KMS-11 (cell line): ENCODE data around the gene BMP4.

Experiments
- H2AFZ ChIP-seq: fragments of 200-600 bp; sonication (generic); 2 replicates; pipeline ENCODE4 v1.6.1; 2016; ENCODE audit warnings: antibody characterized with exemption, mixed run types, low read depth
- H3K27ac ChIP-seq: fragments of 200-600 bp; sonication (generic); 2 replicates; pipeline ENCODE4 v1.6.1; 2016; ENCODE audit warnings: mild to moderate bottlenecking, mixed run types
- H3K27me3 ChIP-seq: fragments of 200-600 bp; sonication (generic); 2 replicates; pipeline ENCODE4 v1.6.1; 2017; ENCODE audit warnings: mild to moderate bottlenecking, low read depth, mixed run types, moderate library complexity; ENCODE audit not compliant: insufficient read depth
- H3K36me3 ChIP-seq: fragments of 200-600 bp; sonication (generic); 2 replicates; pipeline ENCODE4 v1.6.1; 2017; ENCODE audit warnings: mild to moderate bottlenecking, mixed run types; ENCODE audit not compliant: insufficient read depth
- H3K4me1 ChIP-seq: fragments of 200-600 bp; sonication (generic); 2 replicates; pipeline ENCODE4 v1.6.1; 2016; ENCODE audit warnings: mild to moderate bottlenecking, low read depth, mixed run types; ENCODE audit not compliant: poor library complexity, severe bottlenecking
- H3K4me2 ChIP-seq: fragments of 200-600 bp; sonication (generic); 2 replicates; pipeline ENCODE4 v1.7.0; 2016; ENCODE audit warnings: mild to moderate bottlenecking, mixed run types
- H3K4me3 ChIP-seq: fragments of 200-600 bp; sonication (generic); IDR thresholded peaks from 2 replicates; pipeline ENCODE4 v1.6.1; 2017; ENCODE audit warnings: low read depth, low read length, mixed read lengths; ENCODE audit not compliant: insufficient read depth
- H3K79me2 ChIP-seq: fragments of 200-600 bp; sonication (generic); 2 replicates; pipeline ENCODE4 v1.6.1; 2016; ENCODE audit warnings: low read depth, mixed run types; ENCODE audit not compliant: insufficient read depth
- H3K9ac ChIP-seq: fragments of 200-600 bp; sonication (generic); 2 replicates; pipeline ENCODE4 v1.6.1; 2016; ENCODE audit warnings: mild to moderate bottlenecking, mixed run types
- H4K20me1 ChIP-seq: fragments of 200-600 bp; sonication (generic); 2 replicates; pipeline ENCODE4 v1.6.1; 2016; ENCODE audit warnings: mild to moderate bottlenecking, mixed run types; ENCODE audit not compliant: insufficient read depth
- TF ChIP-seq, protein P1 (sequence below): fragments of 200-600 bp; sonication (generic); conservative IDR thresholded peaks from 2 replicates; pipeline ENCODE4 v1.6.1; 2017; ENCODE audit warnings: low read depth, mild to moderate bottlenecking, antibody characterized with exemption, low read length, moderate library complexity, mixed read lengths

The BMP4 gene

DNA sequence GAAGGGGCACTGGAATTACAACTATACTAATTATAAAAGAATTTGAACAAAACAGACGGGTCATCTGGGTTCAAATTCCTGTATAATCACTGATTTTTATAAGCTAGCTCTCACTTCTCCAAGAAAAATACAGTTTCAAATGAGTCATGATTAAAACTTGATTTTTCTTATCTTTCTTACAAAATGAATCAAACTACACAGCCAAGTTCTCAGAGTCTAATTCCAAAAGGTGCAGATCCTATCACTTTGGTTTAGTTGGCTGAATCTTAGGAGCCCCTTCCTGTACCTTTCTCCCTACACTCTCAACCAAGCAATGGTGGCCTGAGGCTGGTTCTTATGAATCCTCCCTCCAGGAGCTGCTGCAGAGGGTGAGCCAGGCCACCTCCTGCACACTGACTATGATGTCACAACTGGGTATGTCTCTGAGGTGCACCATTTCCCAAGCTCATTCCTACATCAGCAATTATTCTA, 43.8 kb upstream of the BMP4 start:
- no peaks in the 10 kb centered on the region for H3K36me3 ChIP-seq
- no peaks in the 10 kb centered on the region for H3K4me1 ChIP-seq
- no peaks in the 10 kb centered on the region for H3K27me3 ChIP-seq
- H3K9ac ChIP-seq = no peak overlapping the region
- TF ChIP-seq, protein P1, sequence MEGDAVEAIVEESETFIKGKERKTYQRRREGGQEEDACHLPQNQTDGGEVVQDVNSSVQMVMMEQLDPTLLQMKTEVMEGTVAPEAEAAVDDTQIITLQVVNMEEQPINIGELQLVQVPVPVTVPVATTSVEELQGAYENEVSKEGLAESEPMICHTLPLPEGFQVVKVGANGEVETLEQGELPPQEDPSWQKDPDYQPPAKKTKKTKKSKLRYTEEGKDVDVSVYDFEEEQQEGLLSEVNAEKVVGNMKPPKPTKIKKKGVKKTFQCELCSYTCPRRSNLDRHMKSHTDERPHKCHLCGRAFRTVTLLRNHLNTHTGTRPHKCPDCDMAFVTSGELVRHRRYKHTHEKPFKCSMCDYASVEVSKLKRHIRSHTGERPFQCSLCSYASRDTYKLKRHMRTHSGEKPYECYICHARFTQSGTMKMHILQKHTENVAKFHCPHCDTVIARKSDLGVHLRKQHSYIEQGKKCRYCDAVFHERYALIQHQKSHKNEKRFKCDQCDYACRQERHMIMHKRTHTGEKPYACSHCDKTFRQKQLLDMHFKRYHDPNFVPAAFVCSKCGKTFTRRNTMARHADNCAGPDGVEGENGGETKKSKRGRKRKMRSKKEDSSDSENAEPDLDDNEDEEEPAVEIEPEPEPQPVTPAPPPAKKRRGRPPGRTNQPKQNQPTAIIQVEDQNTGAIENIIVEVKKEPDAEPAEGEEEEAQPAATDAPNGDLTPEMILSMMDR = no peak
- no peaks in the 10 kb centered on the region for H4K20me1 ChIP-seq
- no peak overlapping the region for H2AFZ ChIP-seq
- H3K4me2 ChIP-seq = no peak overlapping the region
- H3K27ac ChIP-seq = no peak overlapping the region
- no peaks in the 10 kb centered on the region for H3K79me2 ChIP-seq
- no peak overlapping the region for H3K4me3 ChIP-seq

DNA sequence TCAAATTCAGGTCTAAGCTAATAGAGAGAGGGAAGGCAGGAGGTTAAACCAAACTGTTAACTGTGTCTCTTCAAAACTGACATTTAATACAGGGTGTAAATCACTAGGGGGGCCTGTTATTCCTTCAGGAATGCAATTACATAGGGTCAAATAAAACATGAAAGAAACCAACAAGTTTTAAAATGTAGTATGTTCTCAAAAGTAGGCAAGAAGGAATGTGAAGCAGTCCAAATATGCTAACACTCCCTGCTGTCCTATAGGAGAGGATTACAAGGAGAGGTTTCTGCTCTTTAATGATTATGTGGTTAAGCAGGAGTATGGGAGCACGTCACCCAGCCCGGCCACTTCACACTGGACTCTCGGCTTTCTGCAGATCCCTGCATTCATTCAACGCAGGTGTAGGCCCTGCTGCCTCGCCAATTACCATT, 42.5 kb upstream of the BMP4 start:
- H3K4me1 ChIP-seq = no peaks in the 10 kb centered on the region
- no peaks in the 10 kb centered on the region for H3K27me3 ChIP-seq
- TF ChIP-seq, protein P1 = no peak
- H3K79me2 ChIP-seq = no peaks in the 10 kb centered on the region
- no peaks in the 10 kb centered on the region for H3K36me3 ChIP-seq
- H3K9ac ChIP-seq = no peak overlapping the region
- H2AFZ ChIP-seq = no peak overlapping the region
- no peak overlapping the region for H3K4me2 ChIP-seq
- no peak overlapping the region for H3K4me3 ChIP-seq
- no peak overlapping the region for H3K27ac ChIP-seq
- H4K20me1 ChIP-seq = no peaks in the 10 kb centered on the region

DNA sequence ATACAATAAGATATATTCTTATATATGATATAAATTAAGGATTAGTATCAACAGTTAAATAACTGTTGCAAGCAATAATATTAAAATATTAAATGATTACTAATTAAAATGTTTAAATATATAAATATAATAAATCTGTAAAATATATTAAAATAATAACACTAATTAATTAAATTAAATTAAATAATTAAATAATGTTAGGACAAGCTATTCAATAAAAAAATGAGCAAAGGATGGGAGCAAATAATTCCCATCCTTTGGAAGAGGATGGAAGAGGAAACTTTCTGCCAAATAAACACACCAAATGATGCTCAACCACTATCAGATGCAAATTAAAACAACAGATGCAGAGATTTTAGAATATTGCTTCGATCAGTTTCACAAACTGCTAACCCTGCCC, 39.4 kb upstream of the BMP4 start:
- no peaks in the 10 kb centered on the region for H3K36me3 ChIP-seq
- no peak overlapping the region for H3K27ac ChIP-seq
- H3K27me3 ChIP-seq = no peaks in the 10 kb centered on the region
- H4K20me1 ChIP-seq = no peaks in the 10 kb centered on the region
- H2AFZ ChIP-seq = no peak overlapping the region
- H3K79me2 ChIP-seq = no peaks in the 10 kb centered on the region
- H3K4me3 ChIP-seq = no peak overlapping the region
- TF ChIP-seq, protein P1 = no peak
- no peak overlapping the region for H3K9ac ChIP-seq
- H3K4me2 ChIP-seq = no peak overlapping the region
- H3K4me1 ChIP-seq = no peaks in the 10 kb centered on the region

DNA sequence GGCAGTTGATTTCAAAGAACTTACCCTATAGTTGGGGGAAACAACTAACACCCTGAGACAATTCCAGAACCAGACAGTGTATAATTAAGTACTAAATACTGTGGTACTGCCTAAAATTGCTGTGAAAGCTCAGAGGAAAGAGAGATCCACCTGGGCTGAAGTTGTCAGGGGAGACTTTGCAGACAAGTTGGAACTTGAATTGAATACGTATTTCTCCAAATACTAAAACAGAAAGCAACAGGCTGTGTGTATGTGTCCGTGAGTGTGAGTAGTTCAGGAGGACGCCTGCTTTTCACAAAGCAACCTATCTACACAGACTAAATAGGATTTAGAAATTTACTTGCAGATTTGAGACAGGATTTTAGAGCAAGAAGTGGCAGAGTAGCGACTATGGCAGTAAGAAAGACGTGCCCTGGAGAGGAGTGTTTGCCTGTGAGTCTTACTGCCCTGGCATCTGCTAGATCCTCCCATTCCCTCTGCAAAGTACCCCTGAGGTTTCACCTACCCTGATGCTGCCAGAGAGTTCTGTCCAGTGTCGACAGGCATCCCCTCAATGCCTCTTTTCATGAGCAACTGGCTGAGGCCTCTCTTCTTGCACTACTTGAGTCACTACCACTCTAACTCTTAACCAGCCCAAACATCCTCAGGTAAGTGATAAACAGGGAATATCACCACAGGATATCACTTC, 37.4 kb upstream of the BMP4 start:
- Histone ChIP-seq H3K4me3 (no peak overlapping the region), H3K79me2 (no peaks in the 10 kb centered on the region), H3K27me3 (no peaks in the 10 kb centered on the region), H4K20me1 (no peaks in the 10 kb centered on the region), H2AFZ (no peak overlapping the region), H3K9ac (no peak overlapping the region), H3K4me1 (no peaks in the 10 kb centered on the region), H3K36me3 (no peaks in the 10 kb centered on the region), H3K4me2 (no peak overlapping the region), H3K27ac (no peak overlapping the region)
- TF ChIP-seq, protein P1 = no peak
